Endodermal cell (in vitro differentiated cells): ENCODE measurements around the gene MRC2. TPM values are rescaled to one million over a fixed set of nuclear protein-coding genes. Genes with fewer than 3 reads are reported as not detected.

Experiments
- DNase-seq: peaks from one replicate; pipeline ENCODE4 v3.0.0-alpha.2; 2017
- H3K27ac ChIP-seq: 2 replicates; pipeline ENCODE4 v1.5.1; 2013; ENCODE audit warnings: mild to moderate bottlenecking, low read depth, low read length, moderate library complexity
- H3K27me3 ChIP-seq: 2 replicates; pipeline ENCODE4 v1.6.1; 2013; ENCODE audit warnings: mild to moderate bottlenecking, low read length, moderate library complexity; ENCODE audit not compliant: insufficient read depth, control insufficient read depth, poor library complexity, severe bottlenecking
- H3K36me3 ChIP-seq: 2 replicates; pipeline ENCODE4 v1.7.0; 2013; ENCODE audit warnings: mild to moderate bottlenecking, low read length, moderate library complexity; ENCODE audit not compliant: control insufficient read depth, insufficient read depth
- H3K4me1 ChIP-seq: one replicate; pipeline ENCODE4 v1.7.0; 2013; ENCODE audit warnings: low read length; ENCODE audit not compliant: control insufficient read depth, insufficient read depth
- H3K4me3 ChIP-seq: 2 replicates; pipeline ENCODE4 v1.5.1; 2013; ENCODE audit warnings: mild to moderate bottlenecking, low read length, moderate library complexity
- H3K9ac ChIP-seq: 2 replicates; pipeline ENCODE4 v1.6.1; 2013; ENCODE audit warnings: mild to moderate bottlenecking, low read length, moderate library complexity; ENCODE audit not compliant: poor library complexity, severe bottlenecking; ENCODE audit errors: extremely low read depth
- H3K9me3 ChIP-seq: 2 replicates; pipeline ENCODE4 v1.6.1; 2013; ENCODE audit warnings: mild to moderate bottlenecking, low read length, moderate library complexity; ENCODE audit not compliant: control insufficient read depth
- H3K27ac Mint-ChIP-seq: 2 replicates; pipeline ENCODE4 v1.8.0; 2020; ENCODE audit warnings: mixed read lengths
- H3K27me3 Mint-ChIP-seq: 2 replicates; pipeline ENCODE4 v1.8.0; 2021; ENCODE audit warnings: mild to moderate bottlenecking, mixed read lengths; ENCODE audit not compliant: insufficient read depth
- H3K36me3 Mint-ChIP-seq: 2 replicates; pipeline ENCODE4 v1.8.0; 2020; ENCODE audit warnings: low read depth, mixed read lengths
- H3K4me1 Mint-ChIP-seq: 2 replicates; pipeline ENCODE4 v1.8.0; 2020; ENCODE audit warnings: mixed read lengths
- H3K4me3 Mint-ChIP-seq: 2 replicates; pipeline ENCODE4 v1.8.0; 2020; ENCODE audit warnings: mild to moderate bottlenecking, moderate library complexity, mixed read lengths
- H3K9me3 Mint-ChIP-seq: 2 replicates; pipeline ENCODE4 v1.8.0; 2020; ENCODE audit warnings: mild to moderate bottlenecking, mixed read lengths
- CTCF ChIP-seq: fragments of 200-600 bp; sonication (generic); conservative IDR thresholded peaks from 2 replicates; pipeline ENCODE4 v1.5.0; 2021; ENCODE audit warnings: antibody characterized with exemption, mild to moderate bottlenecking
- WGBS, 2 experiments: methylation state at CpG; one replicate each; pipeline versions ENCODE4 v1.1.5 to v1.1.7; 2013; ENCODE audit warnings: missing lambda C conversion rate in 2 of 2, mixed read lengths in 1 of 2; ENCODE audit not compliant: insufficient coverage in 1 of 2, insufficient read length in 1 of 2; 5-methylcytosine and 5-hydroxymethylcytosine counted together
- total RNA-seq, 2 donors: library from RNA; stranded (reverse); fragmentation: NEBNext Ultra II Directional in 1 of 2; extraction: Animal tissue kit (Norgen Biotek cat#: 25700) in 1 of 2; gene quantifications; 2 replicates in 1 of 2; 3 replicates in 1 of 2; pipeline ENCODE4 v1.2.1, GENCODE V29; 2021

Gene MRC2
- total RNA-seq, 2 donors from 2014 or later = 103 to 165 TPM

GRCh38 chr17:62713086-62713881 lies 85.8 kb downstream of the MRC2 start:
- TF ChIP-seq CTCF = no peak
- Histone ChIP-seq H3K36me3 (no peaks in the 10 kb centered on the region), H3K9me3 (peaks cover 12% of the 10 kb centered on the region), H3K27ac (no peak overlapping the region), H3K27me3 (no peaks in the 10 kb centered on the region), H3K9ac (no peak overlapping the region), H3K4me1 (no peaks in the 10 kb centered on the region), H3K4me3 (no peak overlapping the region)
- Mint-ChIP-seq H3K36me3 (peaks cover 5% of the 10 kb centered on the region), H3K27me3 (peaks cover 2% of the 10 kb centered on the region), H3K27ac (no peak overlapping the region), H3K4me3 (no peak overlapping the region), H3K9me3 (peaks cover 16% of the 10 kb centered on the region), H3K4me1 (peaks cover 2% of the 10 kb centered on the region)
- DNase-seq = peak; percentile 61
- 84 to 86% methylated on average over 11 to 17 of the region's 17 CpGs for WGBS, 2 experiments

- Histone ChIP-seq H3K27ac (no peak overlapping the region), H3K4me1 (no peaks in the 10 kb centered on the region), H3K27me3 (no peaks in the 10 kb centered on the region), H3K9ac (no peak overlapping the region), H3K4me3 (no peak overlapping the region), H3K36me3 (no peaks in the 10 kb centered on the region), H3K9me3 (peaks cover 3% of the 10 kb centered on the region)
- Mint-ChIP-seq H3K36me3 (no peaks in the 10 kb centered on the region), H3K9me3 (peaks cover 7% of the 10 kb centered on the region), H3K27ac (no peak overlapping the region), H3K4me1 (peaks cover 2% of the 10 kb centered on the region), H3K27me3 (peaks cover 2% of the 10 kb centered on the region), H3K4me3 (no peak overlapping the region)
- 92 to 96% methylated on average over 8 of the region's 8 CpGs for WGBS, 2 experiments
- TF ChIP-seq CTCF = no peak
- peak; percentile 45 for DNase-seq
Measured at GRCh38 chr17:62714016-62714777, 86.7 kb downstream of the MRC2 start.

- no peaks in the 10 kb centered on the region for H3K27me3 ChIP-seq
- DNase-seq = peak; percentile 40
- no peak overlapping the region for H3K27ac ChIP-seq
- Mint-ChIP-seq H3K27ac (peak overlapping the region; percentile 28), H3K27me3 (peaks cover 2% of the 10 kb centered on the region), H3K9me3 (no peaks in the 10 kb centered on the region), H3K4me3 (no peak overlapping the region), H3K36me3 (no peaks in the 10 kb centered on the region), H3K4me1 (peaks cover 2% of the 10 kb centered on the region)
- no peak overlapping the region for H3K9ac ChIP-seq
- no peak overlapping the region for H3K4me3 ChIP-seq
- H3K9me3 ChIP-seq = no peaks in the 10 kb centered on the region
- TF ChIP-seq CTCF = no peak
- 95 to 99% methylated on average over 14 to 18 of the region's 18 CpGs for WGBS, 2 experiments
- no peaks in the 10 kb centered on the region for H3K4me1 ChIP-seq
- H3K36me3 ChIP-seq = no peaks in the 10 kb centered on the region
Measured at GRCh38 chr17:62715882-62716390, 88.5 kb downstream of the MRC2 start.
